Measurements from ENCODE around the gene DTX2.
"Not testable (repeated sequence)": the region's sequence is repeated elsewhere in the genome, so short reads cannot be mapped to it uniquely, and the experiment has no call there.

Gene DTX2

GRCh38 chr7:76511911-76512885 lies 50.7 kb downstream of the DTX2 start:
- not testable (repeated sequence) for DNase-seq (ENCODE audit: low read depth, low spot score)

- DNase-seq (ENCODE audit: low read depth, low spot score), result no peak
Measured at GRCh38 chr7:76512941-76513816, 51.7 kb downstream of the DTX2 start.

DNA sequence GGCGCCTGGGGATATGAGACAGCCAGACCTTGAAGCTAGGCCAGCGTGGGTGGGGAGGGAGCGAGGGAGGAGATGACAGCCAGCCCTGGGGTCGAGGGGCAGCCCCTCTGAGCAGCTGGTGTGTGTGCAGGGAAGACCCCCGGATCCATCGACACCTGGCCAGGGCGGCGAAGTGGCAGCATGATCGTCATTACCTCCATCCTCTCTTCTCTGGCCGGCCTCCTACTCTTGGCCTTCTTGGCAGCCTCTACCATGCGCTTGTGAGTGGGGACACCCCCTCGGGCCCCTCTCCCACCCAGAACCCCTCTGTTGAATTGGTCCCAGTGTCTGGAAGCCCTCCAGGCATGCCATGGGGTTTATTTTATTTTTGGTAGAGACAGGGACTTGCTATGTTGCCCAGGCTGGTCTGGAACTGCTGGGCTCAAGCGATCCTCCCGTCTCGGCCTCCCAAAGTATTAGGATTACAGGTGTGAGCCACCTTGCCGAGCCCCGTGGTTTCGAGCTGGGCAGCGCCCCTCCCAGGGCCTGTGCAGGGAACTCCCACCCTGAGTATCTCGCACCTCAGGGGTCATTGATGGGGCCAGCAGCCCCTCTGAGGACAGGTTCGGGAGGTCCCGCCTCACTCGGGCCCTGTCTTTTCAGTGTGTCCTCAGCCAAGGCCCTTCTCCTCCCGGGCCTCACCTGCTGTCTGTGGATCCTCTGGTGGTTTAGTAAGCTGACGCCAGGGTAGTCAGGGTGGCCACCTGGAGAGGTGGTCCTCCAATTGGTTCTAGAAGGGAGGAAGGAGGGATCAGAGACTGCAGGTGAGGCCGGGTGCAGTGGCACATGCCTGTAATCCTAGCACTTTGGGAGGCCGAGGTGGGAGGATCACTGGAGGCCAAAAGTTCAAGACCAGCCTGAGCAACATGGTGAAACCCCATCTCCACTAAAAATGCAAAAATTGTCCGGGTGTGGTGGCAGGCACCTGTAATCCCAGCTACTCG lies 52.6 kb downstream of the DTX2 start:
- no peak for DNase-seq (ENCODE audit: low read depth, low spot score)

DNA sequence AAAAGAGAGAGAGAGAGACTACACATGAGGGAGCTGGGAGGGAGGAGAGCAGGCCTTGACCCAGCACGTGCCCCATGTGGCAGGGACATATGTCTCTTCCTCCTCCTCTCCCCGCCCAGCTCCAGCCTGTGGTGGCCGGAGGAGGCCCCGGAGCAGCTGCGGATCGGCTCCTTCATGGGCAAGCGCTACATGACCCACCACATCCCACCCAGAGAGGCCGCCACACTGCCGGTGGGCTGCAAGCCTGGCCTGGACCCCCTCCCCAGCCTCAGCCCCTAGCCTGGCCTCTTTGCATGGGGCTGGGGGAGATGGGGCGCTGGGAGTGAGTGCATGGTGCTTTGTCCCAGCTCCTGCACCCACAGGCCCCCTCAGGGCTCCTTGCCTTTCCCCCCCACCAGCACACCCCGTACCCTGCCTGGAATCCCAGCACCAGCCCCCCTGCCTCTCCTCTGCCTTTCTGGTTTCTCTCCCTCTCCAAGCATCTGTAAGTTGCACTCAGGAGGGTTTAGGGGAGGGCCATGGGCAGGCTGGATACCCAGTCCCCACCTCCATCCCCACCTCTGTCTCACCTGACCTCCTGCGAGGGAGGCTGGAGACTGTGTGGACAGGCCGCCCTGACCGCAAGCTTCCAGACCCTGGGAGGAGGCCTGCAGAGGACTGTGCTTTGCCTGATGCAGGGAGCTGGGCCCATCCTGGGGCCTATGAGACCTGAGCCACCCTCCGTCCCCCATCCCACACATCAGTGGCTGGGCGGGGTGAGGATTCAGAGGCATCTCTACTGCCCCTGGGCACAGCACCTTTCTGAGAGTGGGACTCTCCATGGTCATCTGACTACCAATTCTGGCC lies 53.6 kb downstream of the DTX2 start:
- DNase-seq (ENCODE audit: low read depth, low spot score), result no peak

- DNase-seq (ENCODE audit: low read depth, low spot score), result no peak
Measured at GRCh38 chr7:76515999-76516443, 54.5 kb downstream of the DTX2 start.

GRCh38 chr7:76516932-76517331 lies 55.4 kb downstream of the DTX2 start:
- not testable (repeated sequence) for DNase-seq (ENCODE audit: low read depth, low spot score)

DNA sequence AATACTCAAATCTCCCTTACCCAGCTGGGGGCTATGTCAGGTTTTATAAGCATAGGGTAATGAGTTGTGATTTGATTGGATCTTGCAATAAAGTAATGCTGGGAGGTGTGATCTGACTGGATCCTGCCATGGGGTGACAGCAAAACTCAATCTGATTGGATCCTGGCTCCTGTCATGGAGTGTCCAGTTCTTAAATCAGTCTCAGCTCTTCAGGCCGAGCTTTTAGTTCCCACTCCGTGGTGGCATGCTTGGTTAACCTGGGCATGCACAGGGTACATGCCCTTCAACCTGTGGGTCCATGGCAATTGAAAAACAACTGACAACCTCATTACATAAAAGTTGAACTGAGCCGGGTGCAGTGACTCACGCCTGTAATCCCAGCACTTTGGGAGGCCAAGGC lies 64.7 kb downstream of the DTX2 start:
- DNase-seq (ENCODE audit: low read depth, low spot score), result not testable (repeated sequence)

- DNase-seq (ENCODE audit: low read depth, low spot score), result not testable (repeated sequence)
Measured at GRCh38 chr7:76531643-76532042, 70.1 kb downstream of the DTX2 start.

DNA sequence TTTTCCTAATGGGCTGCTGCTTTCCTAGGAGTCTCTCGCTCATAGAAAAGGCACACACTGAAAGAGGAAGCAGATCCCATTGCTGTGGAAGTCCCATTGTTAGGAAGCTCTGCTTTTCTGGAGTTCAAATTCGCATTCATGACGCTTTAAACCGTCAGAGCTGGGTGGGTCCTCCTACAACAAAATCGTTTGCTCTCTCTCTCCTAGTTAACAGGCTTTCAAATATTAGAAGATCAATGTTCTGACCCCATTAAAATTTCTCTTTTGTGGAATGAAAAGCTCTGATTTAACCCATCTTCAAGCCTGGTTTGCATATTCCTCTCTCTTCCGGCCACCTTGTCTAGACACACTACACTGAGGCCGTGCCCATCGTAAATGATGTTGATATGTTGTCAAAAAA lies 81.7 kb downstream of the DTX2 start, which contains the start of gene SPDYE16:
TSS of gene SPDYE16 (minus strand) at position 101 of the 400 bp plus-strand sequence. CDS start 1,838 bp downstream, outside the sequence.
- DNase-seq (ENCODE audit: low read depth, low spot score), result not testable (repeated sequence)

DNA sequence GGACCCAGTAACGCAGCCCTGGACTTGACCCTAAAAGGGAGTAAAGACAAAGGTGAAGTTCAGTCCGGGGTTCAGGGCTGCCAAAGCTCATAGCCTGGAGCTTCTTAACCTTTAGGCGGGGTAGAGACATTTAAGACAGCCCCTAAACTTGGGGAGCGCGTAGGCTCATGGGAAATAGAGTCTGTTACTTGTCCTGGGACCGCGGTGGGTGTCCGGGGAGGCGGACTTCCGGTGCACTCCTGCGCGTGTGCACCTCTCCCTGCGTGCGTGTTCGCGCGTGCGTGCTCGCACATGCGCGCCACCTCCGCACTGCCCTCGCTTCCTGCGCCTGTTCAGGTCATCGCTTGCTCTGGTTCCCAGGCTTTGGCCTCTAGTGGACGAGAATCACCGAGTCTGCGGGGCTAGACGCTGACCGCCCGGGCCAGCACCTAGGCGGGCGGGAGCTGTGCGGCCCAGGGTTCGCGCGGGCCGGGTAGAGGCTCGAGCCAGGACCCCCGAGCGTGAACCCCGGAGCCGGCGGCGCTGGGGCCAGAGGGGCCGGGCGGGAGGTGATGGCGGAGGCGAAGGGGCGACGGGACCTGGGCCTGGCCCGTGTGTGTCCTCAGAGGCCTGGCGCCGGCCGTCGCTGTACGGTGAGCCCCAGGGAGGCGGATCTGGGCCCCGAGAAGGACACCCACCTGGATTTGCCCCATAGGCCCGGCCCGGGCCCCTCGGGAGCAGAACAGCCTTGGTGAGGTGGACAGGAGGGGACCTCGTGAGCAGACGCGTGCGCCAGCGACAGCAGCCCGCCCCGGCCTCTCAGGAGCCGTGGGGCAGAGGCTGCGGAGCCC lies 87.7 kb downstream of the DTX2 start:
- peak; percentile 83 for DNase-seq (ENCODE audit: low read depth, low spot score)

DNA sequence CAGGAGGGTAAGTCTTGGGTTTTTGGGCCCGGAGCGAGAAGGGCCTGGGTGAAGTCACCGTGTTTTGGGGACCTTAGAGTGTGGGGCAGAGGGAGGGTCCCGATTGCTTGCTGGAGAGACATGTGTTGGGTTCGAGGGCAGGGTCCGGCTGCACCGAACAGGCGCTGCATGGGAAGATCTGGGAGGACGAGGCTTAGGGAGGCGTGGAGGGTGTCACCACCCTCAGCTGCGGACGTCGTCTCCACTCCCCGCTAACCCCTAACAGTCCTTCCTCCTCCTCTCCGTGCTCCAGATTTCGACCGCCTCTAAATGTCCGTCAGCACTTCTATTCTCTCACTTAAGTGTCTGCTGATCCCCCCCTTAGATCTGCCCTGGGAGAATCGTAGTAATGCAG lies 88.3 kb downstream of the DTX2 start:
- not testable (repeated sequence) for DNase-seq (ENCODE audit: low read depth, low spot score)

DNA sequence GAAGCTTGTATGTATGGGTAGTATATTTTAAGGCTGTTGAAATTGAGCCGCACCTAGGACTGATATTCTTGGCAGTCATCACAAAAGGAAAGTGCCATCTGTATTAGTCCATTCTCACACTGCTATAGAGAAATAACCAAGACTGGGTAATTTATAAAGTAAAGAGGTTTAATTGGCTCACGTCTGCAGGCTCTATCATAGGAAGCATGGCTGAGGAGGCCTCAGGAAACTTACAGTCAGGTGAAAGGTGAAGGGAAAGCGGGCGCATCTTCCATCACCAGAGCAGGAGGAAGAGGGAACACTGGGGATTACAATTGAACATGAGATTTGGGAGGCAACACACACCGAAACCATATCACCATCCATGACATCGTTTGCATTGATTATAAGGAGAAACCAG lies 90.5 kb downstream of the DTX2 start:
- not testable (repeated sequence) for DNase-seq (ENCODE audit: low read depth, low spot score)
